Vagina (tissue), 2 donors: ENCODE data around the gene ABCB8.

Source experiments
- POLR2A ChIP-seq, 2 donors: fragments of 450-650 bp; IDR thresholded peaks; one replicate each; pipeline ENCODE4 v1.6.1; 2017; ENCODE audit warnings: antibody characterized with exemption in 2 of 2, mild to moderate bottlenecking in 2 of 2, moderate library complexity in 2 of 2
- TF ChIP-seq, protein P1 (sequence below), 3 experiments: fragments of 450-650 bp in 2 of 3; fragments of 200-600 bp in 1 of 3; sonication (generic) in 1 of 3; IDR thresholded peaks; one replicate each; pipeline ENCODE4 v1.5.1; 2017 to 2019; ENCODE audit warnings: antibody characterized with exemption in 3 of 3, mild to moderate bottlenecking in 2 of 3, moderate library complexity in 2 of 3

DNA sequence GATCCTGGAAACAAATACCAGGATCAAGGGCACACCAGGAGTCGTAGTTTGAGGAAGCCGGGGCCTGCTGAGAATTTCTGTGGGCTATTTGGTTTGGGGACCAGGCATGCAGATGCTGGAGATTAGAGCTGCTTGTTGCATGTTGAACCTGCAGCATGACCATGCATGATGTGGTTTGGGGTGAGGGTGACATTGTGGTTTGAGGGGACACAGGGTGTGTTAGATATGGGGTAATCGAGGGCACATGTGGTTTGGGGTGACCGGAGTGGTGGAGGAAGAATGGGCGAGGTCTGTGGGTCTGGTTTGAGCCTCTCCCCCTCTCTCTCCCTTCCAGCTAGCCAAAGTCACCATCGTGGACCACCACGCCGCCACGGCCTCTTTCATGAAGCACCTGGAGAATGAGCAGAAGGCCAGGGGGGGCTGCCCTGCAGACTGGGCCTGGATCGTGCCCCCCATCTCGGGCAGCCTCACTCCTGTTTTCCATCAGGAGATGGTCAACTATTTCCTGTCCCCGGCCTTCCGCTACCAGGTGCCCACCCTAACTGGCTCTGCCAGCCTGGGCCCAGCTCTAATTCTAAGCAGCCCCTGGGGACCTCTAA is 27.3 kb upstream of the ABCB8 start:
- TF ChIP-seq, protein P1, sequence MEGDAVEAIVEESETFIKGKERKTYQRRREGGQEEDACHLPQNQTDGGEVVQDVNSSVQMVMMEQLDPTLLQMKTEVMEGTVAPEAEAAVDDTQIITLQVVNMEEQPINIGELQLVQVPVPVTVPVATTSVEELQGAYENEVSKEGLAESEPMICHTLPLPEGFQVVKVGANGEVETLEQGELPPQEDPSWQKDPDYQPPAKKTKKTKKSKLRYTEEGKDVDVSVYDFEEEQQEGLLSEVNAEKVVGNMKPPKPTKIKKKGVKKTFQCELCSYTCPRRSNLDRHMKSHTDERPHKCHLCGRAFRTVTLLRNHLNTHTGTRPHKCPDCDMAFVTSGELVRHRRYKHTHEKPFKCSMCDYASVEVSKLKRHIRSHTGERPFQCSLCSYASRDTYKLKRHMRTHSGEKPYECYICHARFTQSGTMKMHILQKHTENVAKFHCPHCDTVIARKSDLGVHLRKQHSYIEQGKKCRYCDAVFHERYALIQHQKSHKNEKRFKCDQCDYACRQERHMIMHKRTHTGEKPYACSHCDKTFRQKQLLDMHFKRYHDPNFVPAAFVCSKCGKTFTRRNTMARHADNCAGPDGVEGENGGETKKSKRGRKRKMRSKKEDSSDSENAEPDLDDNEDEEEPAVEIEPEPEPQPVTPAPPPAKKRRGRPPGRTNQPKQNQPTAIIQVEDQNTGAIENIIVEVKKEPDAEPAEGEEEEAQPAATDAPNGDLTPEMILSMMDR (IDR thresholded peaks at IDR 0.05): no peak
- TF ChIP-seq POLR2A (IDR thresholded peaks at IDR 0.05): no peak
